Measurements from ENCODE around the gene THEM4.

GRCh38 chr1:151846062-151846568, 63.2 kb downstream of the THEM4 start:
- TF ChIP-seq CTCF (IDR thresholded peaks at IDR 0.05): no peak
- TF ChIP-seq POLR2A (IDR thresholded peaks at IDR 0.05): no peak

All from testis (tissue), 2 donors.